Measurements from ENCODE around the gene METRNL.

METRNL gene

DNA sequence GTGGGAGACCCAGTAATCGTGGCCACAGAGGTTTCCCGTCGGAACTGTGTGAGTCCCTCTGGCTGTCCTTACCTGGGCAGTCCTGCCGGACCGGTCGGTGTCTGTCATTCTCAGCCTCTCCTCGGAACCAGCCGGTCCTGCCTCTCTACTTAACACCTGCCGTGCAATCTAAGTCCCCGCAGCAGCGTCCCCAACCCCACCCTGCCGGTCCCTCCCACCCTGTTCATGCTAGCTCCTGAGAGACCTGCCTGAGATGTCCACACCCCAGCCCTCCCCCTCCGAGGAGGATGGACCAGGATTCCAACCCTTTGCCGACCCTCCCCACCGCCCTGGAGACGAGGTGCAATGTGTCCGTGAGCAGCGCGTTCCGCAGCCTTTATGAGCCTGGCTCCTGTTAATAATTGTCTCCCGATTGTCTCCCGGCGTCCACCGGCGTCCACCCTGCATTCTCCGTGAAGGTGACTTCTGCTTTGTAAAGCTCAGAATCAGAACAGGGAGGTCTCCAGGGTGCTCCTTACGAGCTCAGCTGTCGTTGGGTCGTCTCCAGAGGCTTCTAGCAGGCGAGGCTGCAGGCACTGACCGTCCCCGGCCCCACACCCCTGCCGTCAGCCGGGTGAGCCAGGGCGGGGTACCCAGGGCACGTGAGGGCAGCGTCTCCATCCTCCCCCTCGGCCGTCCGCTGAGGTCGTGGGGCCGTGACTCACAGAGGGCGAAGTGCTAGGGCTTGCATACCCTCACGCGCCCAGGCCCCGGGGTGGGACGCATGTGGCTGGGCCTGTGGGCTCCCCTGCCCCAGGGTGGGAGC lies 10.1 kb downstream of the METRNL start:
- no peak for DNase-seq (ENCODE audit: low spot score)
- in situ Hi-C loops (cut with MboI; ENCODE audit: low pct_unique_long_range_greater_than_20kb, low sequenced_read_pairs, unreplicated experiment) = no loop called here
- TF ChIP-seq, protein P1, sequence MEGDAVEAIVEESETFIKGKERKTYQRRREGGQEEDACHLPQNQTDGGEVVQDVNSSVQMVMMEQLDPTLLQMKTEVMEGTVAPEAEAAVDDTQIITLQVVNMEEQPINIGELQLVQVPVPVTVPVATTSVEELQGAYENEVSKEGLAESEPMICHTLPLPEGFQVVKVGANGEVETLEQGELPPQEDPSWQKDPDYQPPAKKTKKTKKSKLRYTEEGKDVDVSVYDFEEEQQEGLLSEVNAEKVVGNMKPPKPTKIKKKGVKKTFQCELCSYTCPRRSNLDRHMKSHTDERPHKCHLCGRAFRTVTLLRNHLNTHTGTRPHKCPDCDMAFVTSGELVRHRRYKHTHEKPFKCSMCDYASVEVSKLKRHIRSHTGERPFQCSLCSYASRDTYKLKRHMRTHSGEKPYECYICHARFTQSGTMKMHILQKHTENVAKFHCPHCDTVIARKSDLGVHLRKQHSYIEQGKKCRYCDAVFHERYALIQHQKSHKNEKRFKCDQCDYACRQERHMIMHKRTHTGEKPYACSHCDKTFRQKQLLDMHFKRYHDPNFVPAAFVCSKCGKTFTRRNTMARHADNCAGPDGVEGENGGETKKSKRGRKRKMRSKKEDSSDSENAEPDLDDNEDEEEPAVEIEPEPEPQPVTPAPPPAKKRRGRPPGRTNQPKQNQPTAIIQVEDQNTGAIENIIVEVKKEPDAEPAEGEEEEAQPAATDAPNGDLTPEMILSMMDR (IDR thresholded peaks at IDR 0.05; ENCODE audit: extremely low read depth, insufficient read depth, missing control alignments) = no peak

DNA sequence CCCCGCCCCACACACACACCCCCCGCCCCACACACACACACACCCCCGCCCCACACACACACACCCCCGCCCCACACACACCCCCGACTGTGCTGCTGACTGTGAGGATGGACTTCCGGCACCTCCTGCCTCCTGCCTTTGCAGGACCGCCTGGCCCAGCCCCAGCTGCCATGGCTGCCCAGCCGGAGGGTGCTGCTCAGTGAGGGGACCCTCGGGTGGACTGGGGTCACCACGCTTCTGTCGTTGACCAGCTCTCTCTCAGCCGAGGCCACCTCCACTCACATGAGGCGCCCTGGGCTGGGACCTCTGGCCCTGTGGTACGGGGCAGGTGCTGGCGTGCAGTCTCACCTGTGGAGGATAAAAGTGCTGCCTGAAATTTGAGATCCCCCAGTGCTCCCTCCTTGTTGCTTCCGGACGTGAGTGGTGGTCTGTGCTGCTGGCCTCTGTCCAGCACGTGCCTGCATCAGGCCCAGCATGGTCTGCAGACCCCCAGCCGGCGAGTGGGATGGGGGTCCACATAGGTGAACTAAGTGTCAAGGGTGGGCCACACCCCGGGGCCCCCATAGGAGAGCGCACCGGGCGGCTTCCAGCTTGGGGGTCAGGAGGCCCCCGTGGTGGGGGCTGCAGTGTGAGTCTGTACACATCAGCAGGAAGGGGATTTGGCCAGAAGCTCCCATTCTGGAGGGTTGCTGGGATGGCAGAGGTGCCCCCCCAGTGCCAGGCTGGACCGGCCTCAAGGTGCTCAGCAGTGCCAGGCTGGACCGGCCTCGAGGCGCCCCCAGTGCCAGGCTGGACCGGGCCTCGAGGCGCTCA lies 11.2 kb downstream of the METRNL start:
- in situ Hi-C loops (cut with MboI; ENCODE audit: low pct_unique_long_range_greater_than_20kb, low sequenced_read_pairs, unreplicated experiment) = no loop called here
- TF ChIP-seq, protein P1 (IDR thresholded peaks at IDR 0.05; ENCODE audit: extremely low read depth, insufficient read depth, missing control alignments) = no peak
- no peak for DNase-seq (ENCODE audit: low spot score)

DNA sequence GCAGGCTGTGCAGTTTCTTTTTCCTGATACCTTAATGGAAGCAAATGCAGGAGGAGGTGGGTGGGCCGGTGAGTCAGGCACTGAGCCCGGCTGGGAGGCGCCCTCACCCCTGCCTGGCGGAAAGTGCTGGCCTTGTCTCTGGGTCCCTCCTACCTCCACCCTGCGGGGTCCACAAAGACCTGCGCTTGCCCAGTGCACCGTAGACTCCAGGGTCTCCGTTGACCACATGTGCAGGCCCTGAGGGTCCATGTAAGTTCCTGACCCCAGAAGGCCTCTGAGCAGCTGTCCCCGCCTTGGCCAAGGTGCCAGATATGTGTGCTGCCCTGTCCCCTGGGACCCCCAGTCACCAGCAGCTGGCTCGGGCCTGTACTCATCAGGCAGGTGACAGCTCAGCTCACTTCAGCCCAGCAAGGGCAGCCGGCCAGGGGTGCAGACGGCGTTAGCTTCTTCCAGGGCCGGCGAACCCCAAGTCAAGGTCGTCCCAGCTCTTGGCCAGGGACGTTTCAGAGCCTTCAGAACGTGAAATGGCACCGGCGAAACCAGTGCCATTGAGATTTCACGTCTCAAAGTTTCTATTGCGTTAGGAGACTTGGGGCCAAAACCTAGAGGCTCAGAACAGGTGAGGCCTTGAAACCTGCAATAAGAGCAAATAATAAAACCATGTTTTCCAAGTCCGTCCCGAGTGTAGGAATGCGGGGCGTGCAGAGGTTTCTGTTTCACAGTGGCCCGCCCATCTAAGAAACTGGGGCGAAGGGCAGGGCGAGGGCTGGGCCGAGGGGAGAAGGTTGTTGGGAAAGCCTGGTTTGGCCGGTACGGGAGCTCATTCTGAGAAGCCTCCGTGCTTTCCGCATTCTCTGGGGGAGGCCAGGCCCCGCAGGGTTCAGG lies 12.1 kb downstream of the METRNL start:
- in situ Hi-C loops (cut with MboI; ENCODE audit: low pct_unique_long_range_greater_than_20kb, low sequenced_read_pairs, unreplicated experiment) = no loop called here
- DNase-seq (ENCODE audit: low spot score) = no peak
- TF ChIP-seq, protein P1 (IDR thresholded peaks at IDR 0.05; ENCODE audit: extremely low read depth, insufficient read depth, missing control alignments) = no peak

GRCh38 chr17:83092186-83092585 lies 12.8 kb downstream of the METRNL start:
- TF ChIP-seq, protein P1 (IDR thresholded peaks at IDR 0.05; ENCODE audit: extremely low read depth, insufficient read depth, missing control alignments) = no peak
- no peak for DNase-seq (ENCODE audit: low spot score)
- in situ Hi-C loops (cut with MboI; ENCODE audit: low pct_unique_long_range_greater_than_20kb, low sequenced_read_pairs, unreplicated experiment) = no loop called here

DNA sequence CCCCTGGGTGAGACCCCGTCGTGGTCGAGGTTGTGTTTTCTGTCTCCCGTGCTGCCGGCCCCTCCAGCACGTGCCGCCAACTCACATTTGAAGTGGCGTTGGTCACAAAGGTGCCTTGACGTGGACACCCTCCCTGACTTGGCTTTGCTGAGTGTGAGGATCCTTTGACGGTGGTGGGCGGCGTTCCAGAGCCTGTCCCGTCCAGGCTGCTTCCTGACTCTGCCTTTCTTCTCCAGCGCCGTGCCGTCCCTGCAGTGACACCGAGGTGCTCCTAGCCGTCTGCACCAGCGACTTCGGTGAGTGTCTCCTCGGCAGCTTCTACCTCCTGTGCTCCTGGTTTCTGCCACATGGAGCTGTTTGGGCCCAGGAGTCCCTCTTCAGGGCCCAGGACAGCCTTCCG lies 13.5 kb downstream of the METRNL start:
- TF ChIP-seq, protein P1 (IDR thresholded peaks at IDR 0.05; ENCODE audit: extremely low read depth, insufficient read depth, missing control alignments) = no peak
- DNase-seq (ENCODE audit: low spot score) = no peak
- in situ Hi-C loops (cut with MboI; ENCODE audit: low pct_unique_long_range_greater_than_20kb, low sequenced_read_pairs, unreplicated experiment) = no loop called here

DNA sequence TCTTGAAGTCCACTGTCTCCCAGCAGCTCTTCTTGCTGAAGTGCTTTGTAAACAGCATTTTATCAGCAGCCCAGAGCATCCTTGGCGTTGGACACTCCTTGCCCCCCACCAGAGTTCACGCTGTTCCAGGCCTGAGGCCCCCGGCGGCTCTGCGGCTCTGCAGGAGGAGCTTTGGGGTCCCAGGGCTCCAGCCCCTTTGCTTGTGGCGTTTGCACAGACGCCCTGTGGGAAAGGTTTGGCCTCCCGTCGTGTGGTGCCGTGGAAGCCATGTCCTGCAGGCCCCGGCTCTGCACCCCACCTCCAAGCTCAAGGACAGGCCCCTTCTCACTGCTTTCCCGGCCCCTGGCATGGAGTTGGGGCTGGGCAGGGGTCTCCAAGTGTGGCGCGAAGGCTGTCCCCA lies 14.1 kb downstream of the METRNL start:
- TF ChIP-seq, protein P1 (IDR thresholded peaks at IDR 0.05; ENCODE audit: extremely low read depth, insufficient read depth, missing control alignments) = no peak
- in situ Hi-C loops (cut with MboI; ENCODE audit: low pct_unique_long_range_greater_than_20kb, low sequenced_read_pairs, unreplicated experiment) = no loop called here
- no peak for DNase-seq (ENCODE audit: low spot score)
